HG03196 (cell line): ENCODE data around the gene AQP12A.
"Not testable (repeated sequence)": the region's sequence is repeated elsewhere in the genome, so short reads cannot be mapped to it uniquely, and the experiment has no call there.

ENCODE experiments used
- ATAC-seq: cut with Tn5 transposase; IDR thresholded peaks from one replicate; pipeline ENCODE4 v1.9.1; 2021; ENCODE audit not compliant: unreplicated experiment

Gene AQP12A

GRCh38 chr2:240659883-240660282, 31.8 kb upstream of the AQP12A start:
- not testable (repeated sequence) for ATAC-seq

DNA sequence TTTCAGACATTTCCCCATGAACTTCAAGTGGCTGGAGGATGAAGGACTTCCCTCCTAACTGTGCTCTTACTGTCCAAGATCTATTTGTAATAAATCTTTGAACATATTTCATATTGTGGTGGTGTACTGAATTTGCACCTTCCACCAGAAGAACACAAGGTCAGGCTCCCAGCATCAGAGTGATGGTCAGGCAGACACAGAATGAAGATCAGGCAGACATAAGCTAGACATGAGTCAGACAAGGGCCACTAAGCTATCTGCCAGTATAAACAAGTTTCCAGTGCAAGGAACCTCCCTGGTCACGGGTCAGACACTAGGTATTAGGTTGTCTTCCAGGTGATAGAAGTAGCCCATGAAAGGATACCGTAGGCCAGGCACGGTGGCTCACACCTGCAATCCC, 29.0 kb upstream of the AQP12A start:
- ATAC-seq = no peak

DNA sequence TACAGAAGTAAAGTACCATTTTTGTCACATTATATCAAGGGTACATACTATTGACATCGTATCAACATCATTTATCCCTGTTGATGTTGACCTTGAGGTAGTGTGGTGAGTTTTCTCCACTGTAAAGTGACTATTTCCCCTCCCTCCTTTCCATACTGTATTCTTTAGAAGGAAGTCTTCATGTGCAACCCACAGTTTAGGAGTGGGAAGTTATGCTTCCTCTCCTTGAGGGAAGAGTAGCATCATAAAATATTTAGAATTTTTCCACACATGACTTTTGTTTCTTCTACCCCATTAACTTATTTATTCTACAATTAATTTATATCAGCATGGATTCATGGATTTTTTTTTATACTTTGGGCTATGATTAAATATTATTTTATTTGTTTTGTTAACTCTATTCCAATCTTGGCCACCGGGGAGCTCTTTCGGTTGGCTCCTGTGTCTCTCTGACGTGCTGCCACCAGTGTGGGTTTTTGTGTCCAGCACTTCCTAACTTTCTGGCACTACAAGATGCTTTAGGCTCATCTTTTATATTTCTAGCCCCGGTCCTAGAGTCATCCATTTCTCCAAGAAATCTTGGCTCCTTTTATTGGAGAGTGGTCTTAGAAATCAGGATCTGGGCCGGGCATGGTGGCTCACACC, 28.0 kb upstream of the AQP12A start:
- ATAC-seq = no peak

DNA sequence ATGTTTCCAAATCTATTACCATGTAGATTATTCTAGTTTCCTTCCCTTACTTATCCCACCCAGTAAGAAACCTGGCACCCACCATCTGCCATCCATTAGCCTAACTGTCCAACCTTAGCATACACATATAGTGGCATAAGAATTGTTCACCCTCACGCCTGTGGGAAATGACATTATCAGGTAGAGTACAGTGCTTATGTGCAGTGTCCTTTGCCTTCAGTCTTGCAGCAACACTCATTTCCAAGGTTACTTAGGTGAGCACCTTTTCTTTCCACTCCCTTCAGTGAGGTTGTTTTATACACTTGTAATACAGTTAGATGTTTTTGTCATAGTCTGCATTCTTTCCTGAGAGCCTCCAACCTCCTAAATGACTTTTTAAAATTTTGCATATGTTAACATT, 27.0 kb upstream of the AQP12A start:
- no peak for ATAC-seq

DNA sequence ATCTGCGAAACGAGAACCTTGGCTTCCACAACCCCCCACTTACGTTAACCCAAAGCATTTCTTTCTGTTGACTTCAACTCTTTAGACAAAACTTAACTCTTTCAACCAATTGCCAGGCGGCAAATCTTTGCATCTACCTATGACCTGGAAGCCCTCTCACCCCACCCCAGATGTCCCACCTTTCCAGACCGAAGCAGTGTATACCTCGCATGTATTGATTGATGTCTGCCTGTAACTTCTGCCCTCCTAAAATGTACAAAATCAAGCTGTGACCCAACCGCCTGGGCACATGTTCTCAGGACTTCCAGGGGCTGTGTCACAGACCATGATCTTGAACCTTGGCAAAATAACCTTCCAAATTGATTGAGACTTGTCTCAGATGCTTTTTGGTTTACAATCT, 21.3 kb upstream of the AQP12A start:
- no peak for ATAC-seq

DNA sequence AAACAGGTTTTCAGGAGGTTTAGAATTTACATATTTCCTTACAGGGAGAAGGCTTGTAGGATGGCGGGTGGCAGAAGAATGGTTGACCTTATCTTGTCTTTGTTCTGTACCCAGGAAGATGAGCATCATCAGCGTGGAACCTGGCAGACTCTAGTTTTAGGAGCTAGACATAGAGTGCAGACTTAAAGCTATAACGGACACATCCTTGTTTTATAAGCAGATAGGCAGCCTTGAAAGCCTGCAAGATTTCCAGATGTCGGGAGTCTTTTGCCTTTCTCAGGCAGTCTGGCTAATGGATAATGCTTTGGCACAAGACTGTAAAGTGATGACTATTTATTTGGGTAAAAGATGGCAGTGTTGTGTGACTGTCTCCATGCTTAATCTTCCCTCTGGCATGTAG, 20.7 kb upstream of the AQP12A start:
- no peak for ATAC-seq

GRCh38 chr2:240672076-240672700, 19.5 kb upstream of the AQP12A start:
- no peak for ATAC-seq

- no peak for ATAC-seq
Measured at GRCh38 chr2:240672701-240673190, 18.9 kb upstream of the AQP12A start.

DNA sequence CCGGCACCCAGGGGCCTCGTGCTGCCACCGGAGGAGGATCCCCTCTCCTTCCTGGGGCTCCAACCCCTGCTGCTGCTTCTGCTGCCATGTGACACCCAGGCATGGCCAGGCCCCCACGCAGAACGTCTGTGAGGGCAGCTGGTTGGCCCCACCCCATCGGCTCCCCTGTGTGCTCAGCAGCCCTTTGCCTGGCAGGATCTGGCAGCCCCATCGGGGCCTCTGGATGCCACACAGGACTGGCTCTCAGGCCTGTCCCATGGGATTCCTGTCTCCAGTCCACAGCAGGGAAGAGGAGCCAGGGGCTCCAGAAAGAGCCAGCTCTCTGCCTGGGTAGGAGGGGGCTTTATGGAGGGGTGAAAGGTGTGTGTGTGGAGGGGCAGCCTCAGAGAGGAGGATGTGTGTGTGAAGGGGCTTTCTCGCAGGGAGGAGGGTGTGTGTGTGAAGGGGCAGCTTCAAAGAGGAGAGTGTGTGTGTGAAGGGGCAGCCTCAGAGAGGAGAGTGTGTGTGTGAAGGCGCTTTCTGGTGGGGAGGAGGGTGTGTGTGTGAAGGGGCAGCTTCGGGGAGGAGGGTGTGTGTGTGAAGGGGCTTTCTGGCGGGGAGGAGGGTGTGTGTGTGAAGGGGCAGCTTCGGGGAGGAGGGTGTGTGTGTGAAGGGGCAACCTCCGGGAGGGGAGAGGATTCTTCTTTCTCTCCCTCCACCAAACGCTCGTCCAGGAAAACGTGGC, 17.0 kb upstream of the AQP12A start:
- not testable (repeated sequence) for ATAC-seq

DNA sequence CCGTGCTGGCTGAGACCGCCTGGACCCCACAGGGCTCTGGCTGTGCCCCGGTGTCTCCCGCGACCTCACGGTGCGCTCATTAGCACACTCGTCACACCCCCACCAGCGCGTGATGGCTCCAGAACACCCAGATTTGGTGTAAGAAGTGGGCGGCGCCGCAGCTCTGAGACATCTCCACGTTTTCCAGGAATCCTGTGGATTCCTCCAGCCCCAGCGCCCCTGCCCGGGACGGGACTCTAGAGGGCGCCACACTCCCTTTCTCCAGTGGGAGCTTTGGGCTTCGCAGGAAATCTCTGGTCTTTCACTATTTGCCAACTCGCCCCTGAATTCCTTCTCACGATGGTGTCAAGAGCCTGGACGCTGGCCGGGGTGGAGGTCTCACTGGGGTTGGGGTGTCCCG, 16.3 kb upstream of the AQP12A start:
- not testable (repeated sequence) for ATAC-seq

- not testable (repeated sequence) for ATAC-seq
Measured at GRCh38 chr2:240678043-240678442, 13.6 kb upstream of the AQP12A start.

- not testable (repeated sequence) for ATAC-seq
Measured at GRCh38 chr2:240678909-240679308, 12.8 kb upstream of the AQP12A start.

GRCh38 chr2:240680185-240680584, 11.5 kb upstream of the AQP12A start:
- ATAC-seq = not testable (repeated sequence)

GRCh38 chr2:240682431-240683224, 9.0 kb upstream of the AQP12A start, which contains the start of gene AQP12B:
Gene AQP12B (minus strand): TSS chr2:240682885. CDS start chr2:240682837, 48 bp downstream.
- not testable (repeated sequence) for ATAC-seq

- ATAC-seq = not testable (repeated sequence)
Measured at GRCh38 chr2:240683329-240683979, 8.2 kb upstream of the AQP12A start.

DNA sequence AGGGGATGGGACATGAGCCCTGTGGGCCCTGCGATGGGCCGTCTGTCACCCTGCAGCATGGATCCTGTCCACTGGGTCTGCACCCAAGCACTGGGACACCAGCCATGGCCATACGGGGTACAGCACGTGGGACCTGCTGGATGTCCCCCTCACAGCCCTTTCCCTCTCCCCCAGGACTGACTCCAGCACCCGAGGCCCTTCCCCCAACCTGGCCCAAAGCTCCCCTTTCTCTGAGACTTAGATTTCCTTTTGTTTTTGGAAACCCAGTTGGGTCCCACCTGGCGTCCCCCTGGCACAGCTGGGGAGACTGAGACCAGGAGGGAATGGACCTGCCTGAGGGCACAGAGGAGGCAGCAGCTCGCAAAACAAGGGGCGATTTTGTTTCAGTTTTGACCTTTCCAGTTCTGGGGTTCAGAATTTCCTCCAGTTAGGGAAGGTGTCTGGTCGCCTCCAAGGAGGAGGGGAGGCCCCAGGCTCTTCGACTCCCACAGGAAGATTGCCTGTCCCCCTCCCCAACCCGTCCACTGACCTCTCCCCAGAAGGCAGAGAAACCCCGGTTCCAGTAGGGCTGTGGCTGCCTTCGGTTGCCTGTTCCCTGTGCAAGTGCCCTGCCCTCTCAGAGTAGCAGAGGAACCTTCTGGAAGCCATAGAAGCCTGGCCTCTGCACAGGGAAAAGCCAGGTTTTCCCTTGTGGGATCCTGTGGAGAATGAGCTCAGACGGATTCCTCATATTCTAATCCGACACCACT, 7.5 kb upstream of the AQP12A start:
- ATAC-seq = not testable (repeated sequence)

DNA sequence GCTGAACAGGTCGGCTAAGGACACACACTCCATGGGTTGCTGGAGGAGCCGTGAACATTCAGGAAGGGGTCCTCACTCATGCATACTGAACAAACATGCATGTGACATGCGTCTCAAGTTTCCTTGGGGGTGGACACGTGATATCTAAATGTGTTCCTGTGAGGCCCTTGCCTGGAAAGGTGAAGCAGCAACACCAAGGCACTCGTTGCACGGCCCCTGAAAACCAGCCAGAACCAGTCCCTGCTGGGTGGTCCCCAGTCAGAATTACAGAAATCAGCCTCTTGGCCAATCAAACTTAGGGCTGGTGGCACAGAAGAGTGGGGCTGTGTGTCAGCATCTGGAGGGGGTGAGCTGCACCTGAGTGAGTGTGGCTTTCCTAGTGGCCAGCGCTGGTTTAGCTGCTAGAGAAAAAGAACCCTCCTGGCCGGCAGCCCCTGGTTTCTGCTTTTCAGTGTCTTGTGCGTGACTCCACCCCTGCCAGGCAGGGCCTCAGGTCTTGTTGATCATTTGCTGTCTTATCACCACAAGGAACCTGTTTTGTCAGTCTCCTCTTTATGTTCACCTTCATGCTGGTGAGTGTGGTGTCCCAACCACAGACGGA, 5.8 kb upstream of the AQP12A start:
- ATAC-seq = no peak

DNA sequence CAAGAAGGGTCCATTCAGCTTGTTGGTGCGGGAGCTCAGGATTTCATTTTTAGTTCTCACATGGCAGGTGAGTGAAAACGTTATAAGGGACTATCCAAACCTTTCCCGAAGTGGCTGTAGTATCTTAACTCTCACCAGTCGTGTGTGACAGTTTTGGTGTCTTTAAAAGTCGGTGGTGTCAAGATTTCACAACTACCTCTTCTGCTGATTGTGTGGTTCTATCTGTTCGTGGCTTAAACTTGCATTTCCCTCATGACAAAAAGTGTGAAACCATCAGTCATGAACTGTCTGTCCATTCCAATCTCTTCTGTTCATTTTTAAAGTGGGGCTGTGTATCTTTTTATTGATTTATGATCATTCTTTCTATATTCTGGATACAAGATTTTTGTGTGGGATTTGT, 5.2 kb upstream of the AQP12A start:
- ATAC-seq = no peak

DNA sequence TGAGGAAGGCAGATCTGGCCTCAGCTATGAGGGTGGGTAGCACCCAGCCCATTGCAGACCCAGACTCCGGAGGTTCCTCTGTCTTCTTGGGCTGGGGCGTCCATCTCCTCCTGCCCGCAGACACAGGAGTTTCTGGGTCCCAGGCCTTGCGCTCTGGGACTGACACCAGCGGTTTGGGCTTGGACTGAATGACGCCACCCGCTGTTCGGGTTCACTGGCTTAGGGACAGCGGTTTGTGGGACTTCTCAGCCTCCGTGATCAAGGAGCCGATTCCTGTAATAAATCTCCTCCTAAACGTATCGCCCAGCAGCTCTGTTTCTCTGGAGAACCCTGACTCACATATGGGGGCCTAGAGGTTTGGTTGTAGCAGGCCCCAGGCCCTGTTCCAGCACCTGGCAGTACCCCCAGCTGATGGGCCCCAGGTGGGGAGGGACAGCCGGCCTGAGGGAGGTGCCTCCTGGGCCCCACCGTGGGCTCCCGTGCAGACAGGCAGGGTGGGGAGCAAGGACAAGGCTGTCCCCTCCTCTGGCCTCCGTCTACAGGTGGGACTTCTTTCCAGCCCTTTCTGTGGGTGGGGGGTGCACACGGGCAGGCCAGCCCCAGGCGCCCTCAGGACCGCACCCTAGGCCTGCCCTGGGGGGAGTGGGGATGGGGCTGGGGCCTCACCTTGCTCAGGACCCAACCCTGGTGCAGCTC, 4.5 kb upstream of the AQP12A start:
- ATAC-seq = no peak
